AG20443 (cell line): ENCODE measurements around the gene CAMK1D.
A peak's percentile ranks its signal among the peaks of the same experiment; 100 is the strongest.

ENCODE experiments used
- DNase-seq: peaks from one replicate; pipeline ENCODE4 v3.0.0; 2012; ENCODE audit warnings: low spot score, mixed read lengths

Gene CAMK1D

DNA sequence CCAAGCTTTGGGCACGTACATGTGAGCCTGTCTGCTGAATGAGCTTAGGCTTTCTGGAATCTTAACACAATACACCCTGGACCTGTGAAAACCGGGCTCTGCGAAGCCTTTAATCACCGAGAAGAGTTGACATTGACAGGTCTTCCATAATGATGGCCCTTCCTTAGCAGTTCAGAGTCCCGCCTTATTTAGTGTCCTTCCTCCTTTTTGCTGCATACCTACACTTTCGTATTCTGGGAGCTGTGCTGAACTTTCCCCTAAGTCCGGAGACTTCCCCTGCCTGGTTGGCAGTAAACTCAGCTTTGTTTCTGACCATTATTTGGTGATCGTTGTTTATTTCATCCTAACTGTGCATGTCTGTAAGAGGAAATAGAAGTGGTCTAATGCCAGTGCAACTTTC lies 212.0 kb downstream of the CAMK1D start:
- no peak for DNase-seq

DNA sequence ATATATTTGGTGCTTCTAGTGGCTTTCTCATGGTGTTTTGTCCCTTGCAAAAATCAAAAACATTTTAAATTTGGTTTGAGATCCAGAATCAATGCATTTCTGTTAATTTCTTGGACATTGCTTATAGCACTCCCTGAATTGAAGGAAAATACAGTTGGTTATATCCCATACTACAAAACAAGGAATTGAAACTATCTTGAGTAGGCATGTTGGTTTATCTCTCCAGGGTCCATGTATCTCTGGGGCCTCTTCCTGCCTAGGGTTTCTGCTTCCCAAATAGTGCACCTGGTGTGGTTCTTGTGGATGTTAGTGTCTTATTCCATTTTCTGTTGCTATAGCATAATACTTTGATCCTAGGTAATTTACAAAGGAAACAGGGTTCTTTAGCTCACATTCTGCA lies 212.4 kb downstream of the CAMK1D start:
- no peak for DNase-seq

GRCh38 chr10:12563489-12563888 lies 214.1 kb downstream of the CAMK1D start:
- DNase-seq, result no peak

DNA sequence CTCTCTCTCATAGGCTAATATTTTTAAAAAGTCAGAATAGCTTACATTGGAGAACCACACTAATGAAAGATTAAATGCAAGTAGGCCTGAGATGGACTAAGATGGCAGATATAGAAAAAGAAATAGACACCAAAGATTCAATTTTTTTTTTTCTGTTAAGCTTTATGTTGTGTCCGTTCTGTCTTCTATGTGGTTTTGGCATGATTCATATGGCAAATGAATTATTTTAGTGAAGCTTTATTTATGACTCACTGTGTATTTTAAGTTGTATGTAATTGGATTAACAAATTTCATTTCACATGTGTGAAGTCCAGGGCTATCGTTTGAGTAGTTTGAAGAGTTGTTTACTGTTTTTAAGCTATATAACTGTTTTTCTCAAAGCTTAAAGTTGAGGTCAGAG lies 214.8 kb downstream of the CAMK1D start:
- DNase-seq, result no peak

- DNase-seq, result peak; percentile 48
Measured at GRCh38 chr10:12566161-12567115, 217.1 kb downstream of the CAMK1D start.

DNA sequence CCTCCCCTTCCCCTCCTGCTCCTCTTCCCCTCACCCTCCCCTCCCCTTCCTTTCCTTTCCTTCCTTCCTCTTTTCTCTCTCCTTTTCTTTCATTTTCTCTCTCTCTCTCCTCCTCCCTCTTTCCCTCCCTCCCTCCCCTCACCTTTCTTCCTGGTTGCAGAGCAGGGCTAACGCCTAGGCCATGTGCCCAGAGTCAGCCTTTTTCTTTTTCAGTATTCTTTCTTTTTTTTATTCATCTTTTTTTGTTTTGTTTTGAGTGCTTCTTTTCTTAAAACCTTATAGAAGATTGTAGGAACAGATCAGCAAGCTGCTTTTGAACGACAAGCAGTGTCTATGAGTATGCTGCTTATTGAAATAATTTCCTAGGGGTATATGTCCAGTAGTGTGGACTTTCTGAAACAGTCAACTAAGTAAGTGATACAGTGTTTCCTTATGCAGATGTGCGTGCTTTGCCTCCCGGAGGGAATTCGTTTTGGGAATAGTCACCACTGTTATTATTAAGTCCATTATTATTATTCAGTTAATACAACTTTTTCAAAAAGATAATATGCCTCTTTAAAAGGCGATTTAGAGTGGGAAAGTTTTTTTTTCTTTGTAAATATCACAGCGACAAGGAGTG lies 219.2 kb downstream of the CAMK1D start:
- no peak for DNase-seq

- no peak for DNase-seq
Measured at GRCh38 chr10:12572281-12572680, 222.9 kb downstream of the CAMK1D start.

GRCh38 chr10:12577610-12578009 lies 228.3 kb downstream of the CAMK1D start:
- DNase-seq, result no peak

GRCh38 chr10:12579954-12580858 lies 230.9 kb downstream of the CAMK1D start:
- DNase-seq, result no peak

- no peak for DNase-seq
Measured at GRCh38 chr10:12583891-12584595, 234.7 kb downstream of the CAMK1D start.

DNA sequence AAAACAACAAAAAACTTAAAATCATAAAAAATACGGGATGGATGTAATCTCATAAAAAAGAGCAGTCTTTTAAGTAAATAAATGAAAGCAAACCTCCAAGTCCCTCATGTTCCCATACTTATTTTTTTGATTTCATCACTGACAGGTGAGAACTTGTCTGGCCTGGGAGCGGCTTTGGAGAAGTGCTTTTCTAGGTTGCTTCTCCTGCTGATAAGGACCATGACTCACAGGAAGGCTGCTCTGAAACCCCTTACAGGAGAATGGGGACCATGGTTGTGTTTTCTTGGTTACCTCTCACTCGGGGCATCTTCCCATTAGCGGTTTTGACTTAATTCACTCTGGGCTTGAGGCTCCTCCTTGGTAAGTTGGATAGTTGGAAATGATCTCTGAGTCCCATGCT lies 237.4 kb downstream of the CAMK1D start:
- DNase-seq, result no peak

DNA sequence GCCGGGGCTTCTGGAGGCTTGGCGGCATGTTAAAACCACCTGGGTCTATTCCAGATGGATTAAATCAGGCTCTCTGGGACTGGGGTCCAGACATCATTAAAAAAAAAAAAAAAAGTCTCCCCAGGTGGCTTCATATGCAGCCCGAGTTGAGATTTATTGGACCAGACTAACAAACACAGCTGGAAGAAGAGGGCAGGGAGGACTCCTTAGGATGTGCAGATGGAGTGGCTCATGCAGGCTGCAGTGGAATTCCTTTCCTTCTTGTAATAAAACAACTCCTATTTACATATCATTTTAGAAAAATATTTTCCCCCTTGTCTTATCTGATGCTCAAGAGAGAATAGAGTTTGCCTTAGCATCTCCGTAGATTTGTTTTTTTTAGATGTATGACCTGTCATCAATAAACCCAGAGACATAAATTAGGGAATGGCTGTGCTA lies 238.1 kb downstream of the CAMK1D start:
- DNase-seq, result peak; percentile 30

DNA sequence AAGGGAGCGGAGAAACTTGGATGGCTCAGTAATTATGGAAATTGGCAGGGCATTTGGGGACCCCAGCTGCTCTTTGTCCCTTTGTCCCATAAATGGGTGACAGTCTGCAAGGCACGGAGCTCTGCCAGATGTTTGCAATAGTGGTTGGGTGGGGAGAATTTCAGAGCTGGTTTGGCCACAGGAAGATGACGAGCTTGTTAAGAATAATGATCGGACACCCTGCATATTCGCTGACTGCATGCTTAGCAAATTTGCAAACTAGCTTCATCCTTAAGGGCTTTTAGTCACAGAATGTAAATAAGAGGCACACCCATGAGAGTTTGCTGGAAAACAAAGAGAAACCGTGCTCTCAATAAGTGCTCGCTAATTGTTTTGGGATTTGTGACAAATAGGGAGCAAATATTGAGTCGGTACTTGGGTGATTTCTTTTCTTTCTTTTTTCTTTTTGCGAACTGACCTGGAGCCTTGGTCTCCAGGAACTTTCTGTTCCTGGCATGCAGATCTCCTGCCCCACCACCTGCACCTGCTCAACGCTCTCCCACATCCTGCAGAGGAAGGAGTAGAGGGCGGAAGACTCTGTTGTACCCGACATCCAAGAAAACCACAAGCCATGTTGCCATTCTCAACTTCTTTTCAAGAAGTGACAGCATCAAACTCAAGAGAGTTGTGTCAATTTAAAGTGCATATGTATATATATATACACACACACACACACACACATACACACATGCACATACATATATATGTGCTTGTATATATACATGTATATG lies 238.9 kb downstream of the CAMK1D start:
- peak; percentile 57 for DNase-seq

DNA sequence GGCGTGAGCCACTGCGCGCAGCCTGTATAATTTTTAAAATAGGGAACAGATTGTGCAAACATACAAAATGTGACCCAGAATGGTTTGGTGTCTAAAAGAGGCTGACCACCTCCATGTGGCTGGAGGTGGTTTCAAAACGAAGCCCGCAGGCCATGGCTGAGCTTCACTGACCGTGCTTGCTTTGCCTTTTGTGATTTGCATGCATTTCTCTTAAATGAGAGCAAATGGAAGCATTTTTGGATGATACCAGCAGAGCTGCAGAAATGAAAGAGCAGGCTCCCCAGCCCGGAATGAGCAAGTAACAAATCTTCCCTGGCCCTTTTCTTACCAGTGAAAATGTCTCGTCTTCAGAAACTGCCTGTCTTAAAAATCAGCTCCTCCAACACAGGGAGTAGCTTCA lies 239.9 kb downstream of the CAMK1D start:
- no peak for DNase-seq

DNA sequence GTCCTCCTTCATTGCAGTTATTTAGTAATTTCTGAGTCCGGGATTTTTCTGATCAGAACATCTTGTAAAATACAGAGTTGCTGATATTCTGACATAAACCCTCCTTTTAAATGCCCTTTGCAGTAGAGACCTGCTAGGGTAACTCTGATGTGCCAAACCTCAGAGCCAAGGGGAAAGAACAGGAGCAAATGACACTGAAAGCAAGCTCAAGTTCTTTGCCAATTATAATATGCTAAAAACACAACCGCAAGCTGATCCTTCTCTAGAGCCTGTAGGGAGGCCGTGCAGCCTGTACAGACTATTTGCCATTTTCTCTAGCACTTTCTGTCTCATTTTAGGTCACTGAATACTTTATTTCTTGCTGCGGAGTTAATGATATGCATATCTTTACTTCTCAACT lies 240.4 kb downstream of the CAMK1D start:
- DNase-seq, result no peak

DNA sequence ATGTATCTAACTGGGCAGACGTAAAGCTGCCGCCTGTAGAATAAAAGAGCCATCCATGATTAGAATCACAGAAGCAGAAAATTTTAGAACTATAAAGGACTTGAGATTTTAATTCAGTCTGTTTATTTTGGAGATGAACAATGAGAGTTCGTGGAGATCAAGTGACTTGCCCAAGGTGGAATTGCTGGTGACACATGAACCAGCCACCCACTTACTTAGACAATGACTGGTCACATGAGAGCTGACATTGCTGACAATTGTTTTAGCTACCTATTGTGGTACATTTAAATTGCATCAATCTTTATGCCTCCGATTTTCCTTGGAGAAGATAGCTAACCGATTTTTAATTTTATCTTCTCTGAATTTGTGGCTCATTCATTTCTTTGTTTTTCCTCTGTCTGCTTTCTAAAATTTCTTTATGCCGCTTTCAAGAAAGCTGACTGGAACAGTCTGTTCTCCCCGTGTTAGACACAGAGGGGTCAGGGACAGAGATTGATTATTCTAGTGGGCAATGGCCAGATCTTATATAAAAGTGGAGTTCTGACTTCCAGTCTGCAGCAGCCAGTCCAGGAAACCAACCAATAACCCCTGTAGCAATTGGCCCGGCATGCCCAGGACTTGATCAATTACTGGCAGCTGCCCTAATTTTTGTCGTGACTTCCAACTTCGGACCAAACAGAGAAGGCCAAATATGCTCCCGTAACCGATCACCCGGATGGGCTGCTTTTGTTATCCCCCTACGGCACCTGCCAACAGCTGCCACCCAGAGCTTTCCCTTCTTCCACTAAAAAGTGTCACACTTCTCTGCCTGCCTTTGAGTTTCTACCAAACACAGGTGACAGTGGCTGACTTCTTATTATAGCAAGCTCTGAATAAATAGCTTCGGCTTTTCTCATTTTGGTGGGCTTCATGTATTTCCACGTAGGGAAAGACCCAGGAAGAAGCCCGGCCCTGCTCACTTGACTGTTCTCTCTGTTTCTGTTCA lies 241.6 kb downstream of the CAMK1D start:
- DNase-seq, result no peak

DNA sequence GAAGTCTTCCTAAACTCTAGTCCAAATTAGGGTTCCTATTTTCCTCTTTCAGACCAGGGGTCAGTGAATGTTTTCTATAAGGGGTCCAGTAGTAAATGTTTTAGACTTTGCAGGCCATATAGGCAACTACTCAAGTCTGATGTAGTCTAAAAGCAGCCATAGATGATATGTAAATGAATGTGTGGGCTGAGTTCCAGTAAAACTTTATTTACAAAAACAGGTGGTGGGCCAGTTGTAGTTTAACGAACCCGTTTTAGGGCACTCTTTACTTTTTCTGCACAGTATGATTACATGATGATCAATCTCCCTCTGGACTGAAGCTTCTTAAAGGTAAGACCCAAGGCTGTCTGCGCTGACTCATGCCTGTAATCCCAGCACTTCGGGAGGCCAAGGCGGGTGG lies 243.6 kb downstream of the CAMK1D start:
- DNase-seq, result no peak

DNA sequence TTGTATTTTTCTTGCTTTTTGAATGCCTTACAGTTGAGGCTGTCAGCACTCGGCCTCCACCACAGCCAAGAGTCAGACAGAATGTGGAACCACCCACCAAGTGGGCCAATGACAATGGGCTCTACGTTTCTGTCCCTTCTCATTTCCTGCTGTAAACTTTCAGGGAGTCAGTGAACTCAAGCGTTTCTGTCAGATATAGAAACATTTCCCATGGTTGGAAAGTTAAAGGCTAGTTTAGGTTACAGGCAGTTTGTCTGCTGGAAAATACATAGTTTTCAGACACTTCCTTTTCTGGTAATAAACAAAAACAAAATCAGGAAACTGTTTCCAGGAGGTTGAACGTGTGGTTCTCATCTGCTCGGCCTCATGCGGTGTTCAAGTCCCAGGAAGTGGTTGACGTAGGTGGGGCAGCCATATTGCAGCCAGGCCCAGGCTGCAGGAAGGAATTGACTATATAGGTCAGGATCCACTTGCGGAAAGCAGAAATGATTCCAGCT lies 245.1 kb downstream of the CAMK1D start:
- no peak for DNase-seq

DNA sequence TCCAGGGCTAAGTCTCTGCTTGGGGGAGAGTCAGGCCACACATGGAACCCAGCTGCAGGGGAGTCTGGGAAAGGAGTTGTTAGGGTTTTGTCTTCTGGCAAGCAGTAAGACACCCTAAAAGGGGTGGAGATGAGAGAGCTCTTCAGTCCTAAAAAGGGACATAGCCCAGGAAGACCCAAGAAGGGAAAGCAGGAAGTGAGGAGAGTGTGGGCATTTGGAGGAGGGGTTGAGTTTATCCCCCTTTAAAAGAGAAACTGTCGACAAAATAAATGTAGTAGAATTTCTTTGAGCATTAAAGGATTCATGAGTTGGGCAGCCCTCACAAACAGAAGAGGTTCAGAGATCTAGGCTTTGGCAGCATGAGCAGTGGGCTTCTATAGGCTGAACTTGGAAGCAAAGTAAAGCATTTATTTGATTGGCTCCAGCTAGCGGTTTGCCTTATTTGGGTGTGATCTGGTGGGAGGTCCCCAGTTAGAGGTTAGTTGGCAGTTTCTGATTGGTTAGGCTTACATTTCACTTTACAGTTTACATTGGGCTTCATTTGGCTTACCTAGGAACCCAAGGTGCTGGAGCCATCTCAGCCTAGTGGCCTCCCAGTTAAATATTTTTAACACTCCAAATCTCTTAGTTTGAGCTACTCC lies 246.7 kb downstream of the CAMK1D start:
- no peak for DNase-seq
